GM18502 (cell line): ENCODE results near the gene TBC1D22A.
"Not testable (repeated sequence)": the region's sequence is repeated elsewhere in the genome, so short reads cannot be mapped to it uniquely, and the experiment has no call there.

Source experiments
- ATAC-seq: cut with Tn5 transposase; IDR thresholded peaks from one replicate; pipeline ENCODE4 v1.9.1; 2021; ENCODE audit warnings: mild to moderate bottlenecking; ENCODE audit not compliant: unreplicated experiment, poor library complexity

The TBC1D22A gene

DNA sequence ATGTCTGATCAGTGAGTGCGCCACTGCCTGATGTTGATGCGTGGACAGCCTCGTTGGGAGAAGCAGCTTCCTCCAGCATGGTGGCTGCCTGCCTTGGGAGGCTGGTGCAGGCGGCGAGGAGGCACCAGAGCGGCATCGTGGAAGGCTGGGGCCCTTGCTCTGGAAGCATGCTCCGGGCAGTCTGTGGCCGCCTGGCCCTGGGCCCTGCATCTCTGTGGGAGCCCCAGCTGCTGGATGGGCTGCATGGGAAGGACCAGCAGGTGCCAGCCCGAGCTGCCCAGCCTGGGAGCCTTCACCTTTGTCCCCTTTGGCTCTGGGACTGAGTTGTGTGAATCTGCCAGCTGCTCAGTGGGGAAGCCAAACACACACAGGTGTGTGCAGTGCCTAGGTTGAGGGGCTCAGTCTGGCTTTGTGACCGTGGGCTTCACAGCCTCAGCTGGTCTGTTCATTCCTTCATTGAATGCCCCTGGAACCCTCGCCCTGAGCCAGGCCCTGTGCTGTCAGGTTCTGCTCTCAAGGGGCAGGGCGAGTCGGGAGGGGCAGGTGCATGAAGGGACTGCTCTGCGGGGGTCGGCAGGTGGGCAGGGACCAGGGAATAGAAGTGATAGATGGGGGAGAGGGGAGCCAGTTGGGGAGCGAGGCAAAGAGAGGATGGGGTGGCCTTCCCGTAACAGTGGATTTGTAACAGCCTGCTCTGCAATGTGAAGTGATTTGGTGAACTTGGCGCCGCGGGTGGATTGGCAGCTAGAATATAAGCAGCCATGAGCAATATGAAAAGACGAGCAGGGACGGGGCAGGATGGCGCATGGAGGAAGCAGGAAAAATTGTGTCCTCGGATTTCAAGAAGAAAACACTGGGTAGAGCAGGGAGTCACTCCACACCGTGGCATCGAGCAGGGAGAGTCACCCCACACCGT lies 354.2 kb downstream of the TBC1D22A start:
- no peak for ATAC-seq

DNA sequence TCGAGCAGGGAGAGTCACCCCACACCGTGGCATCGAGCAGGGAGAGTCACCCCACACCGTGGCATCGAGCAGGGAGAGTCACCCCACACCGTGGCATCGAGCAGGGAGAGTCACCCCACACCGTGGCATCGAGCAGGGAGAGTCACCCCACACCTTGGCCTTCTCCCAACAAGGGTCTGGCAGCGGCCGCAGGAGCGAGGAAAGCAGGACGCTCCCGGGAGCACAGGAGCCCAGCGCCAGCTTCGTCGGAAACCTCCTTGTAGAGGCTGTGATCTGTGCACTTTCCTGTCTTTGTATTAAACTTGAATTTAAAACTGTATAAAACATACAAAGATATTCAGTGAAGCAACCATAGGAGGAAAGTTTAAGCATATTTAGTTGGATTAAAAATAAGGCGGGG lies 355.0 kb downstream of the TBC1D22A start:
- not testable (repeated sequence) for ATAC-seq

DNA sequence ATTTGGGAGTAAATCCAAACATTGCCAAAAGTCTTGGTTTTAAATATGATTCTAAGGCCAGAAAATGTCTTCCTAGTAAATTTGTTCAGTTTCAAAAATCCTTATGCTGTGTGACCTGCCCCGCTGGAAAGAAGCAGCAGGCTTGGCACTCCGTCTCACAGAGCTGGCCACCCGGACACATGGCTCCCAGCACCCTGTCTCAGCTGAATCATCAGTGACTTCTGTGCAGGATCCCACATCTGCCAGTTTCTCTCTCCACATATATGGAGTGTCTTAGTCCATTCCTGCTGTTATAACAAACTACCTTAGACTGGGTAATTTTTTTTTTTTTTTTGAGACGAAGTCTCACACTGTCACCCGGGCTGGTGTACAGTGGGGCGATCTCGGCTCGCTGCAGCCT lies 356.7 kb downstream of the TBC1D22A start:
- ATAC-seq: no peak

DNA sequence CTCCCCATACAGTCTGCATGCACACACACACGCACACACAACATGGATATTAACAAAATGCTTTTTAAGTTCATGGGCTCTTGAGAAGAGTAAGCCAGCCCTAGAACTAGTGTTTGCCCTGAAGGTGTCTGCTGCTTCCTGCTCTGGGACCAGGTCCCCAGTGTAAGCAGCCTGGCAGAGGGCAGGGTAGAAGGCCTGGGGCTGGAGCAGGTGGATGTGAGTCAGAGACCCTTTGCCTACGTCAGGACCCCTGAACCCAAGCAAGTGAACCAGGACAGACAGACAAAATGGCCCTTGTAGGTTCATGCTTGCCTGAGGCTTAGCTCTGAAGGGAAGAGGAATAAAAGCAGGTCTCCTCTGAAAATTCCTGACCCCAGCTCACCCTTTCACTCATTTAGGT lies 357.9 kb downstream of the TBC1D22A start:
- ATAC-seq: no peak

DNA sequence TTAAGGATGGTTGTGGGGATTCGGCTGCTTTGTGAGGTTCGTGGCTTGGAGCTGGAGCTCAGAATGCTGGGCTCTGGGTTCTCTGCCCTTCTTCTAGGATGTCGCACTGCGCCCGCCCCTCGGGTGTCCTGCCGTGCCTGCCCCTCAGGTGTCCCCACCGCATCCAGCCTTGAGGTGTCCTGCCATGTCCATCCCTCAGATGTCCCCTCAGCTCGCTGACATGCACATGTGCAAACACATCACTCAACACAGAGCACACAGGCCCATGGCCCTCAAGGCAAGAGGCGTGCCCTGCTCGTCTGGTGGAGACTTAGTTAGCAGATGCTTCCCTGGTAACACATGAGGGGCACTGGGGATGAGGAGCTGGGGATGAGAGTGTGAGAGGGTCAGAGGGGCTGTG lies 359.3 kb downstream of the TBC1D22A start:
- no peak for ATAC-seq

DNA sequence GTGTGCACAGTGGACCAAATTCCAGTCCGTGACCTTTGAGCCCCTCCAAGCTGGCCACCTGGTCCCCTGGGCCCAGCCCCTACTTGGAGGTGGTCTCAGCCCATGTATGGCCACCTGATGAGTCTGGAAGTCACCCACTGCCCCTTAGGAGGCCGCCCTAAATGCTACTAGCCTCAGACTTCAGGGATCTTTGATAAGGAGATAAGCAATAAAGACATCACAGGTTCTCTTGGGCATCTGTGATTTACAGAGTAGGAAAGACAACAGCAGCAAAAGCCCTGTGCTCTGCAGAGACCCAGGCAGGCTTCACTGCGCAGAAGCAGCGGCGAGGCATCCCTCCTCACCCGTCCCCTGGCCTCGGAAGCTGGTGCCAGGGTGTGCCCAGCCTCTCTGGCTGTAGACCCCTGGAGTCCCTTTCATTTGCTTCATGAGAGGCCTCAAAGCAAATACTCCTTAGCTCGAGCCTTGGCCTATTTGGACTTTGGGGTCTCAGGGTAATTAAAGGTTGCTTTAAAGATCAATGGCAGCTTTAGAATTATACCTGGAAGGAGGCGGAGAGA lies 360.1 kb downstream of the TBC1D22A start:
- ATAC-seq: no peak

DNA sequence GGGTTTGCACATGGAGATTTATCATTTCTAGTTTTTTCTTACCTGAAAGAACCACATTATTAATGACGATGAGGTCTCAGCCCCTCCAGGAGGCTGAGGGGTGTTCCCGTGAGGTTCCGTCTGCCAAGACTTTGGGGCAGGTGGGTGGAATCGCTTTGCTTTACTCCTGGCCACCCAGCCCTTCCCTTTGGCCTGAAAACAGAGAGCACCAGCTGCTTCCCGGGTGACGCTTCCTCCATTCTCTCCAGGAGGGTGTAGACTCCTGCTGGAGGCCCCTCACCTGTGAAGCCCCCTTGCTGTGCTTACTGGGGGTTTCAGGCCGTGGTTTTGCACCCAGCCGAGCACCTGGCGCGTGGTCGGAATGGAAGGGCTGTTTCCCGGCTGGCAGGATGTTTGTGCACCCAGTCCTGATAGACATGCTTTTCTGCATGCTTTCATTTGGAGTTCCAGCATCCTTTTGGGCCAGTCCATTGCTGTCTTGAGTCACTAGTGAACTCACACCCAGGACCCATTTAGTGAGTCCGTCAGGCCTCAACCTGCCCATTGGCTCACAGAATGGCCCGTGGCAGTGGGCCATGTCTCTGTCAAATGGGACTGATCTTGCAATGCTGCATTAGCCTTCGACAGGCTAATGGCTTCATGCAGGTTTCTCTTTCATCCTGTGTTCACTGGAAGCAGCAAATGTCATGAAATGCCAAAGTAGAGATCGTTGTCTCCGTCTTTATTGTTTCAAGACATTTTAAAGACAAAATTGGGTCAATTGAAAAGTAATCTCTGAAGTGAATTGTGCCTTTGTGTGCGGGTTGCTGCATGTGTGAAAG lies 360.8 kb downstream of the TBC1D22A start:
- no peak for ATAC-seq

DNA sequence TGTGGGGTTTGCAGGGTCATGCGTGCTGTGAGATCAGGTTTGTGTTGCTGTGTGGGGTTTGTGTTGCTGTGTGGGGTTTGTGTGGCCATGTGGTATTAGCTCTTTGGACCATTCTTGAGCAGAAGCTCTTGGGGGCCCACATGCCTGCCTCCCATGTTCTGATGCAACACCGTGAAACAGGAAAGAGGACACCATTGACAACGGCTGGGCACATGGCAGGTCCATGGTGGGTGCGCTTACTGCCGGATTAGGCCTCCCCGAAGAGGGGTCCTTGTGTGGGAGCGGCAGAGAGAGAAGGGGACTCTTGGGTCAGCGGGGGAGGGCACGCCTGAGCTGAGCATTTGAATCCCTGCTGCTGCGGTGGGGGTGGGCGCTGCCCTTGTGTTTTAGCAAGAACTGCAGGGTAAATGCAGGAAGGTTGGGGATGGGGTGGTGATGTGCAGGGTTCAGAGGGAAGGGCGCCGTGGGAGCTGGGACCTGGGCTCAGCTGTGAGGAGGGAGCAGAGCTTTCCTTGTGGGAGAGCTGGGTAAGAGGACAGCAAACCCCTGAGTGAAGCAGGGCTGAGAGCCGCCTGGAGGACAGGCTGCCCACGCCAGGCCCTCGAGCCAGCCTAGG lies 361.5 kb downstream of the TBC1D22A start:
- no peak for ATAC-seq

DNA sequence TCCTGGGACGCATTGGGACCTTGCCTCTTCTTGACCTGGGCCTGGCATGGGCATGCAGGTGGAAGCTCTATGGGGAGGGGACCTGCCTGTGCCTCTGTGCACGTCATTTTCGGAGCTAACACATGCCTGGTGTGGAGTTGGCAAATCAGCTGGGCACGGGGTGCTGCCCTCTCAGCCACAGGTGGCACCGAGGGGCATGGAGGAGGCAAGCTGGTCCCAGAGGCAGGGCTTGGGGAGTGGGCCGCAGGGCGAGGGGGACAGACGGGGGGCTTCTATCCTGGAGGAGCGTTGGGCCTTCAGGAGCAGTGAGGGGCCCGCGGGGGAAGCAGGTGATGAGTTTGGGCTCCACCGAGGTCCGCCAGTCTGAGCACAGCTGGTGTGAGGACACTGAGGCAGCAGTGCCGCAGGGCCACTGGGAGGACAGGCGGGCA lies 362.0 kb downstream of the TBC1D22A start:
- no peak for ATAC-seq

DNA sequence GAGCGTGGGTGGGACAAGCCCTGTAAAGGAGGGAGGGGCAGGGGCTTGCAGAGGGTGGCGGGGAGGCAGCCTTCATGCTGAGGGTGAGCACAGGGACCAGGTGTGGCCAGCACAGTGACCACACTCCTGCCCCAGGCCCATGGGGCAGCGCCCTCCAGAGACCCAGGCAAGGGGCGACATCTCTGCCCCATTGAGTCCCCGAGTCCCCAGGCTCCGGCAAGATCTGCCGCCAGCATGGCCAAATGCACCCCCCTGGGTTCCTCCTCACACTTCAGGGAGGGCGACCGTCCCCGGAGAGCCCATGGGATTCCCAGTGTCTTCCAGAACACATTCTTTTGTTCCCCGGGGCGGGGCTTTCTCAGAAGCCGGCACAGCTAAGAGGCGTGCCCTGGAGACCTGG lies 362.5 kb downstream of the TBC1D22A start:
- no peak for ATAC-seq

DNA sequence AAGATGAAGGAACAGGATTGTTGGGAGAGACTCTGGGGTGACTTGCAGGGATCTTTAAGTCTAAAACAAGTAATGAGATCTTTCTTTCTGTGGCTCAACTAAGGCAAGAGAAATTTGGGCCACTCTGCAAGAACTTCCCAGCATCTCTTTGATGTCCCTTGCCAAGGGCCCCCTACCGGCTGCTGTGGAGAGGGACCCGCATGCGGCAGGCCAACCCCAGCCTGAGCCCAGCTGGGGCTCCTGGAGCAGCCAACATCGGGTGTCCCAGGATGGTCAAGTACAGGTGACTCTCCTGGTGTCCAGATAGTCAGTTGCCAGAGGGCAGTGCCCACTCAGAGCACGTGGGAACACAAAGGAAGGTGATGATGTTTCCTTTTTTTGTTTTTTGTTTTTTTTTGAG lies 363.2 kb downstream of the TBC1D22A start:
- ATAC-seq: no peak

DNA sequence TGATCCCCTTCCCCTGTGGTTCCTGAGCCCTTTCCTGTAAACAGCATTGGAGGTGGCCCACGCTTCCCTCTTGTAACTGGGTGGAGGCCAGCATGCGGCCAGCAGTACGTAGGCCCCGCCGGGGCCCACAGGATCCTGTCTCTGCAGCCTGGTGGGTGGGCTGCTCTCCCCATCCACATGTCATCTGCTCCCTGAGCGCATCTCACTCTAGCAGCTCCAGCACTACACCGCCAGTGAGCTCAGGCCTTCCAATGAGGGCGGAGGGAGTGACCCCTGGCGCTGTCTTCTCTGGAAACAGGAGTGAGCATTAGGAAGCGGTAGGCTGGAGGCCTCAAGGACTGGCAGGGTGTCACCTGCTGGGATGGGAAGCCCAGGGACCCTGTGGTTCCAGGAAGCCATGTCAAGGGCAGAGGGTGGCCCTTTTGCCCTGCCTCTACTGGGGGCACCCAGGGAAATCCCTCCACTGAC lies 363.9 kb downstream of the TBC1D22A start:
- ATAC-seq: no peak

DNA sequence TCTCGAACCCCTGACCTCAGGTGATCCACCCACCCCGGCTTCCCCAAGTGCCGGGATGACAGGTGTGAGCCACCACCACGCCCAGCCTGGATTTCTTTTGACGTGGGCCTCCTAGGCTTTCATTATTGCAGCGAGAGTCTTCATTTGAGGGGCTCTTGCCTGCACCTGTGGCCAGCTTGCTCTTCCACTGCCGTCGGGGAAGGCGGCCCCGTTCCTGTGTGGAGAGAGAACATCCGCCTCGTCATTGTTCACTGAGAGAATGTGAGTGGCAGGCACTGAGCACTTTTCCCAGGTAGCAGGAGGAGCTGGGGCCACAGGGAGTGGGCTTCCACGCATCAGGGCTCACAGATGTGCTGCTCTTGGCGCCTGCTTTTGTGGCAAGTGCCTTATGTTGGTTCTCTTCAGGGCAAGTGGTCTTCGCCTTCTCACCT lies 365.0 kb downstream of the TBC1D22A start:
- ATAC-seq: no peak

DNA sequence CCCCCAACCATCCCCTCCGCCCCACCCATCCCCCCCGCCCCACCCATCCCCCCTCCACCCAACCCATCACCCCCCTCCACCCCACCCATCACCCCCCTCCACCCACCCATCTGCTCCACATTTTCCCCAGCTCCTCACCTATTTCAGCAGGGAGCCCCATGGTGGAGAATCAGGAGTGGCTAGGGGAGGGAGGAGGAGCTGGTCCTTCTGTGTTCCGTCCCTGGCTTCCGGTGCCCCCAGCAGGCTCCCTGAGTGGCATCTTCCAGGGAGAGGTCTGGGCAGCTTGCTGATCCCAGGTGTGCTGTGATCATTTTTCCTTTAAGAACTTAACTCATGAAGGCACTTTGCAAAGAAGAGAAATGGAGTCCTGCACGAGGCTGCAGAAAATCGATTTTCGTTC lies 365.8 kb downstream of the TBC1D22A start:
- no peak for ATAC-seq

DNA sequence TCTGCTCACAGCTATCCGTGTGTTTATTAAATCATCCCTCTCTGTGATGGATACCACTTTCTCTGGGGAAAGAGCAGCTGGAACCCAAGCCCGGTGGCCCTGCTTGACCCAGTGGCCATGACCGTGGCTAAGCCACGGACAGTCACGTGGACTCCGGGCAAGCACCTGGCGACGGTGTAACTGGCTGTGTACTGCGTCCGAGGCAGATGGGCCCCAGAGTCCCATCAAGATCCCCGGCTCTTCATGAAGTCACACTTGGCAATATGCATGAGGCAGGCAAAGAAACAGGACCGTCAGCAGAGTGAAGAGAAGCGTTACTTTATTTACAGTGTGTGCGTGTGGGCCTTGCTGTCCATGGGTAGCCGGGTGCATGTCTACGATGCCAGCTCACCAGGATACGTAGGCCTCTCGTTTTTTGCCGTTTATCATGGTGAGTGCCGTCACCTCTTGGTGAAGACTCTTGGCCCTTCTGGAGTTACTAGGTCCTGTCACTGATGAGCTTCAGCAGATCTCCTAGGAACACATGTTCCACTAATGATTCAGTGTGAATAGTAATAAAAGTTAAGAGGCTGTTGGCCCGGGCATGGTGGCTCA lies 366.3 kb downstream of the TBC1D22A start:
- no peak for ATAC-seq

DNA sequence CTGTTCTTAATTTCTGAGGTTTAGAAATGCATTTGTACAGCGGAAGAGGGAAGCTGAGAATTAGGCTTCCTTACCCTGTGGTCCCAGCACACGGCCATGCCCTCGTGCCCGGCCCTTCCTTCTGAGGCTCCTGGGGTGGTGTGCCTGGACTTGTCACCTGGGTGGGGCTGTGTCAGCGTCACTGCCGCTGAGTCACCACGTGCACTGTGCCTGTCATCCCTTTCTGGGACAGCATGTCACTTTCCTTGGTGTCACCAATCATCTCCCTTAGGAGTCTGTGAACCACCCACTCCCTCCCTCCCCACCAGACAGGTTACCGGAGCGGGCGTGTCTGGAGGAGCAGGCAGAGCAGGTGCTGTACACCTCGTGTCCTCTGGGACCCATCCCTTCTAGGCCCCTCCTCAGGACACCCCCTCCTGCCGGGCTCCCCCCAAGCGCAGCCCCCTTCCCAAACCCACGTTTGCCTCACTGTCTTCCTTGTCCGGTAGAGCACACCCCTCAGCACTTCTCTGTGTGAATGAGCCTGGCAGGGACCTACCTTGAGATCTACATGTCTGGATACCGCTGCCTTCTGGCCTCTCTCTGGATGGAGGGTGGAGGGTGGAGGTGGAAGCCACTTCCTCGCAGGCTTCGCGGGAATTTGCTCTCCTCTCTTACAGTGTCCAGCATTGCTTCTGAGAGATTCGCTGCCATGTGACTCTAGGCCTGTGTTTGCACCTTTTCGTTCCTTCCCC lies 367.6 kb downstream of the TBC1D22A start:
- ATAC-seq: no peak

DNA sequence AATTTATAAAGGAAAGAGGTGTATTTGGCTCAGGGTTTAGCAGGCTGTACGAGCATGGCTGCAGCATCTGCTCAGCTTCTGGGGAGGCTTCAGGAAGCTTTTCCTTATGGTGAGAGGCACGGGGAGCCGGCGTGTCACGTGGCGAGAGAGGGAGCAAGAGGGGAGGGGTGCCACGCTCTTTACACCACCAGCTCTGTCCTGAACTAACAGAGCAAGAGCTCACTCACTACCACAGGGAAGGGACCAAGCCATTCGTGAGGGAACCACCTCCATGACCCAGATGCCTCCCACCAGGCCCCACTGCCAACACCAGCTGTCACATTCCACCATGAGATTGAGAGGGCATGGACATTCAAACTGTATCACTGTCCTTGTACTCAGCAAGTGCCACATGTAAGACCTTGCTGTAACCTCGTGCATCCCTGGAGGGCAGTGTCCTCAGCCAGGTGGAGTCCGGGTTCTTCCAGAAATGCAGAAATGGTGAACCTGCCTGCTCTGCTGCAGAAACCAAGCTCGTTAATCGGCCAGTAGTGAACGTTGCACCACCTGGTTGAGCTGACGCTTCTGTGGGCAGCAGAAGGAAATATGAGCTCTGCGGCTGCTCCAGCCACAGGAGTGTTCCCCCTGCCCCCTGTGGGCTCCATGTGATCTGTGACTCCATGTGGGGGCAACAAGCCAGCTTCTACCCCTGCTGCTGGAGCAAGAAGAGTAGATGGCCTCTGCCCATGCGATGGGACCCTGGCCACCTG lies 368.6 kb downstream of the TBC1D22A start:
- no peak for ATAC-seq

DNA sequence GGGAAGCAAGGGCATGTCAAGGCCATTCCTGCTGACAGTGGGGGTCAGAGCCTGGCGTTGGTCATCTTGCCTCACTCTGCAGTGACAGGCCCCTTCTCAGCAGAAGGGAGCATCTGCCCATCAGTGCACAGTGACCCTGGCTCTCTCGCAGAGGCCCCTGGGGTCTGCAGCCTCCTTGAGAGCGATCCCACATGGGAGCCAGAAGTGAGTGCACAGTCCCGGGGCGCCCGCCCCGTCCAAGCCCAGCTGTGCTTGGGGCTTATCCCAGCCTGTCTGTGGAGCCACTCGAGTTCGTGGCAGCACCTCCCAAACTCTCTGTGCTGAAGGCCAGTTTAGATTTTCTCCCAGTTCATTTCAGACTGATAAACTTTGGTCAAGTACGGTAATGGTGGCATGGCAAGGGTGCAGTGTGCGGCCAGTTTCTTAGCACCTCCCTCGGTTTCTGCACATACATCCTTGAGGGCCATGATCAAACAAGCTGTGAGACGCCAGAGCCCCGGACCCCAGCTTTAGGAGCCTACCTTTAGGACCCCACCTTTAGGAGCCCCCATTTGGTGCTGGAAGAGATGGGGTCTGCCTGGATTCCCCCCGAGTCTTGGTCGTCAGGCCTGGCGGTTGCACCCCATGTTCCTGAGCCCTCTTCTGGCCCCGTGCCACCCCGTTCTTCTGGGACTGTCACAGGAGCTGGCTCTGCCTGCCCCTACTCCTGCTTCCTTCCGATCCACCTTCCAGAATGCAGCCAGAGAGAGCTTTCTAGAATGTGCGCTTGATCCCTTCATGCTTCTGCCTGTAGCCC lies 369.4 kb downstream of the TBC1D22A start:
- no peak for ATAC-seq
